Neural cell (in vitro differentiated cells): Measurements from ENCODE around the gene LCP2. TPM values are rescaled to one million over a fixed set of nuclear protein-coding genes. Genes with fewer than 3 reads are reported as not detected.

ENCODE experiments used
- H2AFZ ChIP-seq: fragments of 200-600, 300-800 bp; sonication (generic), shearing (Covaris generic); 2 replicates; pipeline ENCODE4 v1.6.0; 2014; ENCODE audit warnings: low read depth, mild to moderate bottlenecking, antibody characterized with exemption, low read length, moderate library complexity
- H3F3A ChIP-seq: fragments of 200-600 bp; shearing (Covaris generic); 2 replicates; pipeline ENCODE4 v1.6.1; 2016; ENCODE audit warnings: mild to moderate bottlenecking, moderate library complexity, mixed read lengths, antibody characterized with exemption, low read length; ENCODE audit not compliant: insufficient read depth, poor library complexity, severe bottlenecking
- H3K27ac ChIP-seq: fragments of 200-600, 300-800 bp; sonication (generic), shearing (Covaris generic); 2 replicates; pipeline ENCODE4 v1.5.1; 2014; ENCODE audit warnings: mild to moderate bottlenecking, low read length, moderate library complexity
- H3K27me3 ChIP-seq: fragments of 300-800, 200-600 bp; sonication (generic), shearing (Covaris generic); 2 replicates; pipeline ENCODE4 v1.6.0; 2014; ENCODE audit warnings: mild to moderate bottlenecking, low read depth, low read length, moderate library complexity; ENCODE audit not compliant: insufficient read depth
- H3K36me3 ChIP-seq: fragments of 300-800, 200-600 bp; sonication (generic), shearing (Covaris generic); 2 replicates; pipeline ENCODE4 v1.5.1; 2014; ENCODE audit warnings: mild to moderate bottlenecking, antibody characterized with exemption, low read length, moderate library complexity; ENCODE audit not compliant: insufficient read depth
- H3K4me2 ChIP-seq: fragments of 300-800, 200-600 bp; sonication (generic), shearing (Covaris generic); 2 replicates; pipeline ENCODE4 v1.6.0; 2014; ENCODE audit warnings: mild to moderate bottlenecking, low read length
- H3K4me3 ChIP-seq: fragments of 300-800, 200-600 bp; sonication (generic), shearing (Covaris generic); 2 replicates; pipeline ENCODE4 v1.5.1; 2014; ENCODE audit warnings: mild to moderate bottlenecking, low read length, moderate library complexity
- H3K79me2 ChIP-seq: fragments of 200-600 bp; shearing (Covaris generic); replicated peaks from 2 replicates; pipeline ENCODE4 v1.6.0; 2014; ENCODE audit warnings: mild to moderate bottlenecking, low read length, moderate library complexity; ENCODE audit not compliant: insufficient read depth
- H3K9ac ChIP-seq: fragments of 300-800, 200-600 bp; sonication (generic), shearing (Covaris generic); 2 replicates; pipeline ENCODE4 v1.6.1; 2016; ENCODE audit warnings: mild to moderate bottlenecking, low read length, mixed read lengths
- H3K9me2 ChIP-seq: fragments of 200-600 bp; shearing (Covaris generic); 2 replicates; pipeline ENCODE4 v1.6.1; 2016; ENCODE audit warnings: mild to moderate bottlenecking, low read length, mixed read lengths; ENCODE audit not compliant: insufficient read depth
- H3K9me3 ChIP-seq: fragments of 200-600, 300-800 bp; sonication (generic), shearing (Covaris generic); 2 replicates; pipeline ENCODE4 v1.6.1; 2016; ENCODE audit warnings: mild to moderate bottlenecking, mixed run types, low read length, moderate library complexity, mixed read lengths
- H4K20me1 ChIP-seq: fragments of 200-600 bp; shearing (Covaris generic); 2 replicates; pipeline ENCODE4 v1.6.1; 2016; ENCODE audit warnings: mild to moderate bottlenecking, mixed run types; ENCODE audit not compliant: insufficient read depth
- EP300 ChIP-seq: fragments of 450-650 bp; conservative IDR thresholded peaks from 2 replicates; pipeline ENCODE4 v1.6.1; 2014; ENCODE audit warnings: antibody characterized with exemption, mild to moderate bottlenecking, moderate library complexity; ENCODE audit not compliant: poor library complexity, severe bottlenecking
- EZH2 ChIP-seq: fragments of 200-600, 300-800 bp; shearing (Covaris generic), sonication (generic); IDR thresholded peaks from 2 replicates; pipeline ENCODE4 v1.6.1; 2014; ENCODE audit warnings: antibody characterized with exemption, low read length, borderline replicate concordance, mild to moderate bottlenecking; ENCODE audit not compliant: insufficient read depth, poor library complexity, severe bottlenecking
- MXI1 ChIP-seq: fragments of 450-650 bp; conservative IDR thresholded peaks from 2 replicates; pipeline ENCODE4 v1.6.1; 2014; ENCODE audit warnings: antibody characterized with exemption, mild to moderate bottlenecking; ENCODE audit not compliant: poor library complexity, severe bottlenecking
- POLR2AphosphoS5 ChIP-seq: IDR thresholded peaks from 2 replicates; pipeline ENCODE4 v1.6.1; 2012
- RAD21 ChIP-seq: fragments of 450-650 bp; conservative IDR thresholded peaks from 2 replicates; pipeline ENCODE4 v1.6.1; 2014; ENCODE audit warnings: antibody characterized with exemption, mild to moderate bottlenecking, moderate library complexity
- REST ChIP-seq: IDR thresholded peaks from 2 replicates; pipeline ENCODE4 v1.6.1; 2012; ENCODE audit warnings: borderline replicate concordance
- SMC3 ChIP-seq: fragments of 450-650 bp; conservative IDR thresholded peaks from 2 replicates; pipeline ENCODE4 v1.6.1; 2014; ENCODE audit warnings: antibody characterized with exemption, mild to moderate bottlenecking, moderate library complexity; ENCODE audit not compliant: poor library complexity
- TAF1 ChIP-seq: IDR thresholded peaks from 2 replicates; pipeline ENCODE4 v1.6.1; 2012; ENCODE audit warnings: low read depth
- polyA plus RNA-seq: library from polyadenylated mRNA; depleted of rRNA; stranded (reverse); fragments of >200 nt; gene quantifications from 2 replicates; pipeline ENCODE4 v1.2.3, GENCODE V29; 2014
- TF ChIP-seq, protein P1 (sequence below): fragments of 450-650 bp; IDR thresholded peaks from 2 replicates; pipeline ENCODE4 v1.5.1; 2014; ENCODE audit warnings: antibody characterized with exemption, mild to moderate bottlenecking, moderate library complexity; ENCODE audit not compliant: poor library complexity, severe bottlenecking

LCP2 gene
- polyA plus RNA-seq, 1 donor from 2014 or later = not detected

DNA sequence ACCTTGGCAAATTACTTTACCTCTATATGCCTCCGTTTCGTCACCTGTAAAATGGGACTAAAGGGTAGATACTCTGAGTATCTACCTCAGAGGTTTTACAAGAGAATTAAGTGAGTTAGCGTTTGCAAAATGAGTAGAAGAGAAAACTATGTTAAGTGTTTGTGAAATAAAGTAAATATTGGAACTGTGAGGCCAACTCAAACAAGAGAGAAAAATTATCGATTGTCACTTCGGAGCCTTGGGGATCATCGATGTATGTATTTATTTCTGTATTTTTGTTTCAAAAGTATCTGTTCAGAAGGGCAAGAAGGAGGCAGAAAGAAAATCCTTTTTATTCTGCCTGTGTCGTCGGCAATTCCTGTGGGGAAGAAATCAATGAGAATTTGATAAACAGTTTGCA is 90.6 kb downstream of the LCP2 start:
- Histone ChIP-seq H3F3A (no peaks in the 10 kb centered on the region), H3K4me3 (no peak overlapping the region), H3K9me3 (no peaks in the 10 kb centered on the region), H3K36me3 (no peaks in the 10 kb centered on the region), H3K9ac (no peak overlapping the region), H3K27me3 (no peaks in the 10 kb centered on the region), H4K20me1 (no peaks in the 10 kb centered on the region), H3K79me2 (no peaks in the 10 kb centered on the region), H3K4me2 (no peak overlapping the region), H3K9me2 (no peaks in the 10 kb centered on the region), H3K27ac (no peak overlapping the region), H2AFZ (no peak overlapping the region)
- TF ChIP-seq, protein P1, sequence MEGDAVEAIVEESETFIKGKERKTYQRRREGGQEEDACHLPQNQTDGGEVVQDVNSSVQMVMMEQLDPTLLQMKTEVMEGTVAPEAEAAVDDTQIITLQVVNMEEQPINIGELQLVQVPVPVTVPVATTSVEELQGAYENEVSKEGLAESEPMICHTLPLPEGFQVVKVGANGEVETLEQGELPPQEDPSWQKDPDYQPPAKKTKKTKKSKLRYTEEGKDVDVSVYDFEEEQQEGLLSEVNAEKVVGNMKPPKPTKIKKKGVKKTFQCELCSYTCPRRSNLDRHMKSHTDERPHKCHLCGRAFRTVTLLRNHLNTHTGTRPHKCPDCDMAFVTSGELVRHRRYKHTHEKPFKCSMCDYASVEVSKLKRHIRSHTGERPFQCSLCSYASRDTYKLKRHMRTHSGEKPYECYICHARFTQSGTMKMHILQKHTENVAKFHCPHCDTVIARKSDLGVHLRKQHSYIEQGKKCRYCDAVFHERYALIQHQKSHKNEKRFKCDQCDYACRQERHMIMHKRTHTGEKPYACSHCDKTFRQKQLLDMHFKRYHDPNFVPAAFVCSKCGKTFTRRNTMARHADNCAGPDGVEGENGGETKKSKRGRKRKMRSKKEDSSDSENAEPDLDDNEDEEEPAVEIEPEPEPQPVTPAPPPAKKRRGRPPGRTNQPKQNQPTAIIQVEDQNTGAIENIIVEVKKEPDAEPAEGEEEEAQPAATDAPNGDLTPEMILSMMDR = no peak
- TF ChIP-seq RAD21 (no peak), EP300 (no peak), POLR2AphosphoS5 (no peak), MXI1 (no peak)

GRCh38 chr5:170206216-170206615 is 91.4 kb downstream of the LCP2 start:
- Histone ChIP-seq H3K9ac (no peak overlapping the region), H4K20me1 (no peaks in the 10 kb centered on the region), H3K79me2 (no peaks in the 10 kb centered on the region), H3K27me3 (no peaks in the 10 kb centered on the region), H3K4me3 (no peak overlapping the region), H3K36me3 (no peaks in the 10 kb centered on the region), H3F3A (no peaks in the 10 kb centered on the region), H3K9me2 (no peaks in the 10 kb centered on the region), H3K27ac (no peak overlapping the region), H3K9me3 (no peaks in the 10 kb centered on the region), H2AFZ (no peak overlapping the region), H3K4me2 (no peak overlapping the region)
- TF ChIP-seq EZH2 = no peak
- no peak for TF ChIP-seq REST
- TF ChIP-seq, protein P1 = no peak
- no peak for TF ChIP-seq TAF1
- no peak for TF ChIP-seq MXI1
- TF ChIP-seq RAD21 = no peak
- no peak for TF ChIP-seq SMC3
- no peak for TF ChIP-seq EP300
- no peak for TF ChIP-seq POLR2AphosphoS5
